Measurements from ENCODE around the gene SGF29.
"Not testable (repeated sequence)": the region's sequence is repeated elsewhere in the genome, so short reads cannot be mapped to it uniquely, and the experiment has no call there.

DNA sequence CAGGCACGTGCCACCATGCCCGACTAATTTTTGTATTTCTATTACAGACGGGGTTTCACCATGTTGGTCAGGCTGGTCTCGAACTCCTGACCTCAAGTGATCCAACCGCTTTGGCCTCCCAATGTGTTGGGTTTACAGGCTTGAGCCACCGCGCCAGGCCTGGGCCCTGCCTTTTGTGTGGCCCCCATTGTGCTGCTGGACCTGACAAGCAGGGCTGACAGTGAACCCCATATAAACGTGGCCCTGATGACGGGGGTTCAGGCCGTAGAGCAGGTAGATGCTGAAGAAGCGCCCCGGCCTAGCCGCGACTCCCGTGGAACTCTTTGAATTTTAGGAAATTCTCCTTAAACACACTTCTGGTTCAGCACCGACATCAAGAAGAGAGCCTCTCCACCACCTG lies 60.8 kb downstream of the SGF29 start:
- TF ChIP-seq, protein P1, sequence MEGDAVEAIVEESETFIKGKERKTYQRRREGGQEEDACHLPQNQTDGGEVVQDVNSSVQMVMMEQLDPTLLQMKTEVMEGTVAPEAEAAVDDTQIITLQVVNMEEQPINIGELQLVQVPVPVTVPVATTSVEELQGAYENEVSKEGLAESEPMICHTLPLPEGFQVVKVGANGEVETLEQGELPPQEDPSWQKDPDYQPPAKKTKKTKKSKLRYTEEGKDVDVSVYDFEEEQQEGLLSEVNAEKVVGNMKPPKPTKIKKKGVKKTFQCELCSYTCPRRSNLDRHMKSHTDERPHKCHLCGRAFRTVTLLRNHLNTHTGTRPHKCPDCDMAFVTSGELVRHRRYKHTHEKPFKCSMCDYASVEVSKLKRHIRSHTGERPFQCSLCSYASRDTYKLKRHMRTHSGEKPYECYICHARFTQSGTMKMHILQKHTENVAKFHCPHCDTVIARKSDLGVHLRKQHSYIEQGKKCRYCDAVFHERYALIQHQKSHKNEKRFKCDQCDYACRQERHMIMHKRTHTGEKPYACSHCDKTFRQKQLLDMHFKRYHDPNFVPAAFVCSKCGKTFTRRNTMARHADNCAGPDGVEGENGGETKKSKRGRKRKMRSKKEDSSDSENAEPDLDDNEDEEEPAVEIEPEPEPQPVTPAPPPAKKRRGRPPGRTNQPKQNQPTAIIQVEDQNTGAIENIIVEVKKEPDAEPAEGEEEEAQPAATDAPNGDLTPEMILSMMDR (IDR thresholded peaks at IDR 0.05) = not testable (repeated sequence)
- not testable (repeated sequence) for TF ChIP-seq EZH2phosphoT487 (IDR thresholded peaks at IDR 0.05)

Measured in neural progenitor cell (in vitro differentiated cells).